Measurements from ENCODE around the gene EWSR1.

EWSR1 gene

DNA sequence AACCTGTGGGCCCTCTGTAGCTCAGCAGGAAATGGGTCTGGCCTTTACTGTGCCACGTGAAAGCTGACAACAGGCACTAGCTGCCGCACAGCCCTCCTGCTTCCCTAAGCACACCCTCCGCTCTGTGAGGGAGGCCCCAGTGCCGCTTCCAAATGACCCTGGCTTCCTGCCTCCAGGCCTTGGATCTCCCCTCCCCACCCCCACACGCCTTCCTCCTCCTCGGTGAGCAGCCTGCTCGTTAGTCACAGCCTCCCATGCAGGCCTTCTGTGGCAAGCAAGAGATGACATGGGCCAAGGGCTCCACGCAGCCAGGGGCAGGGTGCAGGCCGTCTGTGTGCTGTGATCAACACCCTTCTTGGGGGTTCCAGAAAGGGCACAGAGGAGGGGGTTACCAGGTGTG, 62.7 kb downstream of the EWSR1 start:
- no peaks in the 10 kb centered on the region for H3K4me1 ChIP-seq (ENCODE audit: control insufficient read depth in 1 of 2, insufficient read depth in 1 of 2, low read depth in 1 of 2, low read length in 1 of 2)
- no peak overlapping the region for H3K27ac ChIP-seq
- H3K36me3 ChIP-seq, result peaks cover 100% of the 10 kb centered on the region
- TF ChIP-seq, protein P1, sequence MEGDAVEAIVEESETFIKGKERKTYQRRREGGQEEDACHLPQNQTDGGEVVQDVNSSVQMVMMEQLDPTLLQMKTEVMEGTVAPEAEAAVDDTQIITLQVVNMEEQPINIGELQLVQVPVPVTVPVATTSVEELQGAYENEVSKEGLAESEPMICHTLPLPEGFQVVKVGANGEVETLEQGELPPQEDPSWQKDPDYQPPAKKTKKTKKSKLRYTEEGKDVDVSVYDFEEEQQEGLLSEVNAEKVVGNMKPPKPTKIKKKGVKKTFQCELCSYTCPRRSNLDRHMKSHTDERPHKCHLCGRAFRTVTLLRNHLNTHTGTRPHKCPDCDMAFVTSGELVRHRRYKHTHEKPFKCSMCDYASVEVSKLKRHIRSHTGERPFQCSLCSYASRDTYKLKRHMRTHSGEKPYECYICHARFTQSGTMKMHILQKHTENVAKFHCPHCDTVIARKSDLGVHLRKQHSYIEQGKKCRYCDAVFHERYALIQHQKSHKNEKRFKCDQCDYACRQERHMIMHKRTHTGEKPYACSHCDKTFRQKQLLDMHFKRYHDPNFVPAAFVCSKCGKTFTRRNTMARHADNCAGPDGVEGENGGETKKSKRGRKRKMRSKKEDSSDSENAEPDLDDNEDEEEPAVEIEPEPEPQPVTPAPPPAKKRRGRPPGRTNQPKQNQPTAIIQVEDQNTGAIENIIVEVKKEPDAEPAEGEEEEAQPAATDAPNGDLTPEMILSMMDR (IDR thresholded peaks at IDR 0.05), result no peak
- no peaks in the 10 kb centered on the region for H3K9me3 ChIP-seq
- no peak overlapping the region for H3K4me3 ChIP-seq (ENCODE audit: low read depth in 1 of 2, low read length in 1 of 2)
- no peaks in the 10 kb centered on the region for H3K27me3 ChIP-seq

DNA sequence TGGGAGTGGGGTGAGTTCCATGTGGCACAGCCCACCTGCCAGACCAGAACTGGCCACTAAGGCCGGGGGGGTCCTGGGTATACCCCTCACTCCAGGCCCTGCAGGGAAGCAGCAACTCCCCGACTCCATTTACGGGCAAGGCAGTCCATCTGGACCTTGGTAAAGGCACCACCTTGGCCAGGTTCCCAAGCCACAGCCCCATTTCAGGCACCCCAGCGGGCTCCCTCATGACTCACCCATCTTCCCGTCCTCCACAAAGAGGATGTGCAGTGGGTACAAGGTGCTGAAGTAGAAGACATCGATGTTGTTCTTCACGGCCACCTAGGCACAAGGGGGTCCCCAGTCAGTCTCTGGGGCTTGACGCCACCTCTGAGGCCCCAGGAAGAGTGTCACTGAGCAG, 63.1 kb downstream of the EWSR1 start:
- H3K9me3 ChIP-seq, result no peaks in the 10 kb centered on the region
- H3K4me3 ChIP-seq (ENCODE audit: low read depth in 1 of 2, low read length in 1 of 2), result no peak overlapping the region
- peaks cover 100% of the 10 kb centered on the region for H3K36me3 ChIP-seq
- H3K27me3 ChIP-seq, result no peaks in the 10 kb centered on the region
- no peaks in the 10 kb centered on the region for H3K4me1 ChIP-seq (ENCODE audit: control insufficient read depth in 1 of 2, insufficient read depth in 1 of 2, low read depth in 1 of 2, low read length in 1 of 2)
- H3K27ac ChIP-seq, result no peak overlapping the region
- TF ChIP-seq, protein P1 (IDR thresholded peaks at IDR 0.05), result no peak

DNA sequence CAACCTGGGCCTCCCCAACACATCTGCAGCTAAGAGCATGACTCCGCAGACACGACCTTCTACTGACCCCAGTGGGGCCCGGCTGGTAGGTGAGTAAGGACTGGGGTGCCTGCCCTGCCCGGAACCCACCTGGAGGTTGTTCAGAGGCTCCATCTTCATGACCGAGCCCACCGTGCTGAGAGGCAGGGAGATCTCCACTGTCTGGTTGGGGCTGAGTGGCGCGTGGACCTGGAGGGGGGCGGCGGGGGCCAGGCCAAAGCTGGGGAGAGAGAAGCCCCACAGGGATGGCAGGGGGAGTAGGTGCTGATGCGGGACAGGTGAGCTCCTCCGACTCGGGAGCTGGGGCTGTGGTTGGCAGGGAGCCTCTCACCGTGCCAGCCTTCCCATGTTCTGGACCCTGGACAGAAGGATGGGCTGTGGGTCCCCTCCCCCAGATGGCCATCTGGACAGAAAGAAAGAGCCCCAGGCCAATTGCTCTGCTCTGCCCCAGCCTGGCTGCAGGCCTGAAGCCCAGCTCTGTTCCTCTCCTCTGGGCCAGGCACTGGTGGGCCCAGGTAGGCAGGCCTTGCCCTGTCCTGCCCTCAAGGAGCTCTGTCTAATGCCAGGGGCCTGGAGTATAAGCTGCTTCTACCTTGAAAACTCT, 63.7 kb downstream of the EWSR1 start:
- H3K9me3 ChIP-seq, result no peaks in the 10 kb centered on the region
- no peak overlapping the region for H3K27ac ChIP-seq
- no peak overlapping the region for H3K4me3 ChIP-seq (ENCODE audit: low read depth in 1 of 2, low read length in 1 of 2)
- H3K27me3 ChIP-seq, result no peaks in the 10 kb centered on the region
- TF ChIP-seq, protein P1 (IDR thresholded peaks at IDR 0.05), result no peak
- no peaks in the 10 kb centered on the region for H3K4me1 ChIP-seq (ENCODE audit: control insufficient read depth in 1 of 2, insufficient read depth in 1 of 2, low read depth in 1 of 2, low read length in 1 of 2)
- H3K36me3 ChIP-seq, result peaks cover 100% of the 10 kb centered on the region

DNA sequence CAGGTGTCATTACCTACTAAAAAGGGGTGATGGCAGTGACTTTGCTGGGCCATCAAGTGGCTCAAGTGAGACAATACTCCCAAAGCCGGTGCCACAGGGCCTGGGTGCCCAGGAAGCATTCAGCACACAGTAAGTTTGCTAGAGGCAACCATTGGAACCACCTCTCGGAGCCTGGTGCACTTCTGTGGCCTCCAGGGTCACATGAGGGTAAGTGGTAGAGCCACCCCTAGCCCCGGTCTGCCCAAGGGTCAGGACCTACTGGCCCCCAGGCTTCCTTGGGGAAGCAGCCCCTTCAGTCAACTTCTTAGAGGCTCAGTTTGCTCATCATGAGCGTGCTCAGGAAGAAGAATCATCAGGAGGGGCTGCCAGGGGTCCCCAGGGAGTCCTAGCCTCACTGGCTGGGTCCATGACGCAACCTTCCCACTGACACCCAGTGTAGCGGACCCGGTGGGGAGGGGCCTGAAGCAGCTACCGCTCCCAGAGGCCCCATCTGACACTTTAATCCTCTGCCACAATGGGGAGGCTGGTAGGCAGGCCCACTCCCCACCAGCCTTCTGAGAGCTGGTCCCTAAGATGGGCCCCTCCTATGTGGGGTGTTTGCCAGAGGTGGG, 64.9 kb downstream of the EWSR1 start:
- Histone ChIP-seq H3K4me1 (ENCODE audit: control insufficient read depth in 1 of 2, insufficient read depth in 1 of 2, low read depth in 1 of 2, low read length in 1 of 2) (no peaks in the 10 kb centered on the region), H3K27me3 (no peaks in the 10 kb centered on the region), H3K36me3 (peaks cover 100% of the 10 kb centered on the region), H3K27ac (no peak overlapping the region), H3K9me3 (no peaks in the 10 kb centered on the region), H3K4me3 (ENCODE audit: low read depth in 1 of 2, low read length in 1 of 2) (no peak overlapping the region)
- TF ChIP-seq, protein P1 (IDR thresholded peaks at IDR 0.05), result no peak

DNA sequence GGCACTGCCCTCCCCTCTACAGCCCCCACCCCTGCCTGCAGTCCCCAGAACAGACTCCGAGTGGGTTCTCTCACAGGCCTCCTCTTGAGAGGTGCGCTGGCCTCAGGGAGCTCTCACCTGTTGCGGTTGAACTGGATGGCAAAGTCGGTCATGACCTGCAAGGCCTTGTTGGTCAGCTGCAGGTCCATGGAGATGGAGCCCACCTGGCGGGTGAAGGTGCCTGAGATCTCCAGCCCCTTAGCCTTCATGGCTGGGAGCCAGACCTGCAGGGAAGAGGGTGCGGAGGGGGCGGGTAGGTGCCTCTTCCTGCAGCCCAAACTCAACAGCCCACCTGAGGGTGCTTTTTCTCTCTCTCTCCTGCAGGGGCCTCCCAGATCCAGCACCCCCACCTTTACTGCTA, 66.1 kb downstream of the EWSR1 start:
- H3K4me1 ChIP-seq (ENCODE audit: control insufficient read depth in 1 of 2, insufficient read depth in 1 of 2, low read depth in 1 of 2, low read length in 1 of 2), result no peaks in the 10 kb centered on the region
- H3K27ac ChIP-seq, result no peak overlapping the region
- no peaks in the 10 kb centered on the region for H3K27me3 ChIP-seq
- H3K36me3 ChIP-seq, result peaks cover 100% of the 10 kb centered on the region
- no peak overlapping the region for H3K4me3 ChIP-seq (ENCODE audit: low read depth in 1 of 2, low read length in 1 of 2)
- TF ChIP-seq, protein P1 (IDR thresholded peaks at IDR 0.05), result no peak
- H3K9me3 ChIP-seq, result no peaks in the 10 kb centered on the region

All from neutrophil (primary cell).